ENCODE measurements around the gene PON3.

Gene PON3

GRCh38 chr7:95323410-95324129 is 72.6 kb downstream of the PON3 start:
- H3K9ac ChIP-seq (ENCODE audit: insufficient read length), result no peak overlapping the region
- H3K36me3 ChIP-seq (ENCODE audit: insufficient read depth, low read length), result no peaks in the 10 kb centered on the region
- no peak for DNase-seq (ENCODE audit: low read depth, low spot score)
- no peak for TF ChIP-seq FOXP2 (optimal IDR thresholded peaks at IDR 0.05; ENCODE audit: control extremely low read depth, extremely low read length, insufficient read depth)
- no peak for TF ChIP-seq POLR2AphosphoS5 (IDR thresholded peaks at IDR 0.05; ENCODE audit: borderline replicate concordance, low read depth, low read length)
- TF ChIP-seq EZH2 (IDR thresholded peaks at IDR 0.05), result no peak
- no peak overlapping the region for H3K27ac ChIP-seq
- H3K9me3 ChIP-seq (ENCODE audit: low read depth, low read length), result no peaks in the 10 kb centered on the region
- no peak overlapping the region for H3K4me3 ChIP-seq

GRCh38 chr7:95322854-95323253 is 73.3 kb downstream of the PON3 start:
- TF ChIP-seq POLR2AphosphoS5 (IDR thresholded peaks at IDR 0.05; ENCODE audit: borderline replicate concordance, low read depth, low read length) (no peak), FOXP2 (optimal IDR thresholded peaks at IDR 0.05; ENCODE audit: control extremely low read depth, extremely low read length, insufficient read depth) (no peak), EZH2 (IDR thresholded peaks at IDR 0.05) (no peak)
- Histone ChIP-seq H3K9me3 (ENCODE audit: low read depth, low read length) (no peaks in the 10 kb centered on the region), H3K9ac (ENCODE audit: insufficient read length) (no peak overlapping the region), H3K4me3 (no peak overlapping the region), H3K27ac (no peak overlapping the region), H3K36me3 (ENCODE audit: insufficient read depth, low read length) (no peaks in the 10 kb centered on the region)
- DNase-seq (ENCODE audit: low read depth, low spot score), result no peak

DNA sequence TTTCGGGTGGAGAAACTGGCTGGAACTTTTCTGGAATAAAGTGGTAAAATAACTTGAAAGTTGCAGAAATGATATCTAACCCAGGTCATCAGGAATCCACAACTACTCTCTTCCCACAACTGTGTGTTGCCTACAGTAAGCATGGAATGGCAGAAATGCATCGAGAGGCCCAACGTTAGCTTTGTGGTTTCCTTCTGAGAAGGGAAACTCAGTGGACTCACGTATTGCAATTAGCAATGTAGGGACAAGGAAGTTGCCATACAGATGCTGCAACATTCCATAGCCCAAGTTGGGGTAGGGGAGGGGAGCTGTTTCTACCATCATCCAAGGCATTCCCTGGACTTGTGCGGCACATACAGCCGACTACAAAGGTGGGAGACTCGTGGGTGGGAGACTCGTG is 73.8 kb downstream of the PON3 start:
- DNase-seq (ENCODE audit: low read depth, low spot score), result no peak
- TF ChIP-seq FOXP2 (optimal IDR thresholded peaks at IDR 0.05; ENCODE audit: control extremely low read depth, extremely low read length, insufficient read depth) (no peak), POLR2AphosphoS5 (IDR thresholded peaks at IDR 0.05; ENCODE audit: borderline replicate concordance, low read depth, low read length) (no peak), EZH2 (IDR thresholded peaks at IDR 0.05) (no peak)
- no peak overlapping the region for H3K9ac ChIP-seq (ENCODE audit: insufficient read length)
- H3K4me3 ChIP-seq, result no peak overlapping the region
- no peaks in the 10 kb centered on the region for H3K36me3 ChIP-seq (ENCODE audit: insufficient read depth, low read length)
- H3K27ac ChIP-seq, result no peak overlapping the region
- no peaks in the 10 kb centered on the region for H3K9me3 ChIP-seq (ENCODE audit: low read depth, low read length)

DNA sequence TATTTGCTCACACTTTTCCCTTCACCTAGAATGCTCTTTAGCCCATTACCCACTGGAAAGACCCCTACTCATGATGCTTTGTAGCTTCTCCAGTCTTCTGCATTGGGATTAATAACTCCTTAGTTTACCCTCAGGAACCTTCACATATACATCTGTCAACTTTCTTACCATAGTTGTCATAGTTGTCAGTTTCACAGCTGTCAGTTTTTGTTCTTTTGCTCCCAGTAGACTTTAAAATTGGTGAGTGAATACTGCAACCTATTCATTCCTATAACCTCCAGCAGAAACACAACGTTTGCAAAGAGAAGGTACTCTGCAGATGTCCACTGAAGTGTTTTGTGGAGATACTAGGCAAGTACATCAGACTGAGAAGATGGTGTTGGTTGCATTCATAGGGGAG is 74.5 kb downstream of the PON3 start:
- Histone ChIP-seq H3K36me3 (ENCODE audit: insufficient read depth, low read length) (no peaks in the 10 kb centered on the region), H3K9me3 (ENCODE audit: low read depth, low read length) (no peaks in the 10 kb centered on the region), H3K4me3 (no peak overlapping the region), H3K27ac (no peak overlapping the region), H3K9ac (ENCODE audit: insufficient read length) (no peak overlapping the region)
- TF ChIP-seq POLR2AphosphoS5 (IDR thresholded peaks at IDR 0.05; ENCODE audit: borderline replicate concordance, low read depth, low read length) (no peak), FOXP2 (optimal IDR thresholded peaks at IDR 0.05; ENCODE audit: control extremely low read depth, extremely low read length, insufficient read depth) (no peak), EZH2 (IDR thresholded peaks at IDR 0.05) (no peak)
- no peak for DNase-seq (ENCODE audit: low read depth, low spot score)

DNA sequence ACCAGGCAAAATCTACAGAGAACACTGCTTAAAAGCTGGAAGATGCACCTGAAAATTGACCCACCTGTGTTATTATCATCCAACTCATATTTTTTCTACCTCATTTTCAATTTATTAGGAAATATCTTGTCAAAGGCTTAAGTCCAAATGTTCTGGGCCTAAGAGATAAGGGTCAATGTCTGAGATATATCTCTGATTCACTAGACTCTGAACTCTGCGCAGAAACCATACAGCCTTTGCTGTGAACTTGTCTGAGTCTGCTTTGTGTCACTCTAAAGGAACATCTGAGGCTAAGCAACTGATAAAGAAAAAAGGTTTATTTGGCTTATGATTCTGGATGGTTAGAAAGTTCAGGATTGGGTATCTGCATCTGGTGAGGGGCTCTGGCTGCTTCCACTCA is 75.5 kb downstream of the PON3 start:
- no peaks in the 10 kb centered on the region for H3K9me3 ChIP-seq (ENCODE audit: low read depth, low read length)
- no peak for TF ChIP-seq FOXP2 (optimal IDR thresholded peaks at IDR 0.05; ENCODE audit: control extremely low read depth, extremely low read length, insufficient read depth)
- no peak for TF ChIP-seq POLR2AphosphoS5 (IDR thresholded peaks at IDR 0.05; ENCODE audit: borderline replicate concordance, low read depth, low read length)
- TF ChIP-seq EZH2 (IDR thresholded peaks at IDR 0.05), result no peak
- no peak for DNase-seq (ENCODE audit: low read depth, low spot score)
- no peak overlapping the region for H3K4me3 ChIP-seq
- no peak overlapping the region for H3K27ac ChIP-seq
- no peaks in the 10 kb centered on the region for H3K36me3 ChIP-seq (ENCODE audit: insufficient read depth, low read length)
- no peak overlapping the region for H3K9ac ChIP-seq (ENCODE audit: insufficient read length)

DNA sequence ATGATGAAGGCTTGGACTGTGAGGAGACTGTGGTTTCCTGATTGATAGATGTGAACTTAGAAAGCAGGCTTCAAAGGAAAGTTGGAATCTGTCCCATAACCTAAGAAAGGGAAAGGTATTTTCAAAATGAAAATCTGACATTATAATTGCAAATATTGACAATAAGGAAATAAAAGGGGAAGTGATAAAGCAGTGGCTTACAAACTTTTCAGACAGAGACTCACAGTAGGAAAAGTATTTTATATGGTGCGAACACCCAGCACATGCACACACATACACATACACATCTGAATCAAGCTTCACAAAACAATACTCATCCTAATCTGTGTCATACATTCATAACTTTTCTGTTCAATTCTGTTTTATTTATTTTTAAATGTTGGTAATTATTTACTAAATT is 76.6 kb downstream of the PON3 start:
- no peak for DNase-seq (ENCODE audit: low read depth, low spot score)
- TF ChIP-seq EZH2 (IDR thresholded peaks at IDR 0.05), result no peak
- no peak for TF ChIP-seq POLR2AphosphoS5 (IDR thresholded peaks at IDR 0.05; ENCODE audit: borderline replicate concordance, low read depth, low read length)
- no peak for TF ChIP-seq FOXP2 (optimal IDR thresholded peaks at IDR 0.05; ENCODE audit: control extremely low read depth, extremely low read length, insufficient read depth)
- Histone ChIP-seq H3K4me3 (no peak overlapping the region), H3K27ac (no peak overlapping the region), H3K36me3 (ENCODE audit: insufficient read depth, low read length) (no peaks in the 10 kb centered on the region), H3K9me3 (ENCODE audit: low read depth, low read length) (no peaks in the 10 kb centered on the region), H3K9ac (ENCODE audit: insufficient read length) (no peak overlapping the region)

- H3K27ac ChIP-seq, result no peak overlapping the region
- no peak overlapping the region for H3K9ac ChIP-seq (ENCODE audit: insufficient read length)
- no peak for DNase-seq (ENCODE audit: low read depth, low spot score)
- TF ChIP-seq FOXP2 (optimal IDR thresholded peaks at IDR 0.05; ENCODE audit: control extremely low read depth, extremely low read length, insufficient read depth) (no peak), EZH2 (IDR thresholded peaks at IDR 0.05) (no peak), POLR2AphosphoS5 (IDR thresholded peaks at IDR 0.05; ENCODE audit: borderline replicate concordance, low read depth, low read length) (no peak)
- H3K4me3 ChIP-seq, result no peak overlapping the region
- no peaks in the 10 kb centered on the region for H3K9me3 ChIP-seq (ENCODE audit: low read depth, low read length)
- H3K36me3 ChIP-seq (ENCODE audit: insufficient read depth, low read length), result no peaks in the 10 kb centered on the region
These were observed 77.6 kb downstream of the PON3 start for GRCh38 chr7:95318501-95319100.

GRCh38 chr7:95317966-95318365 is 78.2 kb downstream of the PON3 start:
- TF ChIP-seq FOXP2 (optimal IDR thresholded peaks at IDR 0.05; ENCODE audit: control extremely low read depth, extremely low read length, insufficient read depth) (no peak), EZH2 (IDR thresholded peaks at IDR 0.05) (no peak), POLR2AphosphoS5 (IDR thresholded peaks at IDR 0.05; ENCODE audit: borderline replicate concordance, low read depth, low read length) (no peak)
- H3K9me3 ChIP-seq (ENCODE audit: low read depth, low read length), result no peaks in the 10 kb centered on the region
- no peak overlapping the region for H3K9ac ChIP-seq (ENCODE audit: insufficient read length)
- no peak overlapping the region for H3K4me3 ChIP-seq
- no peak overlapping the region for H3K27ac ChIP-seq
- no peak for DNase-seq (ENCODE audit: low read depth, low spot score)
- H3K36me3 ChIP-seq (ENCODE audit: insufficient read depth, low read length), result no peaks in the 10 kb centered on the region

Data from SK-N-MC (cell line).